Epithelial cell of proximal tubule (primary cell): ENCODE measurements around the gene FOXF2. TPM values are rescaled to one million over a fixed set of nuclear protein-coding genes. Genes with fewer than 3 reads are reported as not detected.

ENCODE experiments used
- DNase-seq: peaks from one replicate; pipeline ENCODE4 v3.0.0-alpha.2; 2011; ENCODE audit warnings: low read depth
- H3K4me3 ChIP-seq: 2 replicates; pipeline ENCODE4 v1.5.1; 2011; ENCODE audit warnings: low read depth, mild to moderate bottlenecking, low read length
- CTCF ChIP-seq: conservative IDR thresholded peaks from 2 replicates; pipeline ENCODE4 v1.5.1; 2012; ENCODE audit warnings: low read depth, mild to moderate bottlenecking, low read length
- total RNA-seq: library from RNA; depleted of rRNA; stranded (reverse); fragments of >200 nt; gene quantifications from 2 replicates; pipeline ENCODE4 v1.2.3, GENCODE V29; 2015

The FOXF2 gene
- total RNA-seq, 1 donor from 2014 or later, result not detected

- TF ChIP-seq CTCF, result no peak
- DNase-seq, result no peak
- no peak overlapping the region for H3K4me3 ChIP-seq
These were observed 15.8 kb downstream of the FOXF2 start for GRCh38 chr6:1405221-1405620.

DNA sequence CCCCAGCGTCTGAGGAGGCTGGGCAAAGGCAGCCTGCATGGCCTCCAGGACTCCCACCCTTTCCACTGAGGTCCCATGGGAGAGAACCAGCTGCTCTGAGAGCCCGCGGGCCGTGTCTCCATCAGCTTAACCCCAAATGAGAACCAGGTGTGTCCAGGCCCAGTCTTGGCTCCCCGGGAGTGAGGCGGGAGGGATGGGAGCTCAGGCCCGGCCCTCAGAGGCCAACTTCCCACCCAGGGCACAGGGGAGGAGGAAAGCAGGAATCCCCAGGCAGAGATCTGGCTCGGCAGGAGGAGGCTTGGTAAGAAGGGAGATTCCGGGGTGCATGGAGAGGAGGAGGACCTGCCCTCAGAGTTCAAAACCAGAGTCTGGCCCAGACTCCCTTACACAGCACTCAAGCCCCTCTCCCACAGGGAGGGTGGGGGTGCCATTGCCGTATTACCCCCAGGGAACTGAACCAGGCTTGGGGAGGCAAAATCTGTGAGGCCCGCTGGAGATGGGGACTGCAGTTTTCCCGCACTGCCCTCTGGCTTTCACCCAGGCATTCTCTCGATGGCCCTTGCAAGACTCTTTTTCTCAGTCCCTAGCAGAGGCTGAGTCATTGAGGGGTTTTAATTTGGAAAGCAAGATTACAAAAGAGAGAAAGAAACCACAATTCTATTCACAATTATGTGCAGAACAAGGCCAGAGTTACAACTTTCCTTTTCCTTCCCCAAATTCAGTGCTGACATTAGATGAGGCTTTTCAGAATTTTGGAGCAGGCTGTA is 17.1 kb downstream of the FOXF2 start:
- DNase-seq, result no peak
- no peak overlapping the region for H3K4me3 ChIP-seq
- no peak for TF ChIP-seq CTCF

DNA sequence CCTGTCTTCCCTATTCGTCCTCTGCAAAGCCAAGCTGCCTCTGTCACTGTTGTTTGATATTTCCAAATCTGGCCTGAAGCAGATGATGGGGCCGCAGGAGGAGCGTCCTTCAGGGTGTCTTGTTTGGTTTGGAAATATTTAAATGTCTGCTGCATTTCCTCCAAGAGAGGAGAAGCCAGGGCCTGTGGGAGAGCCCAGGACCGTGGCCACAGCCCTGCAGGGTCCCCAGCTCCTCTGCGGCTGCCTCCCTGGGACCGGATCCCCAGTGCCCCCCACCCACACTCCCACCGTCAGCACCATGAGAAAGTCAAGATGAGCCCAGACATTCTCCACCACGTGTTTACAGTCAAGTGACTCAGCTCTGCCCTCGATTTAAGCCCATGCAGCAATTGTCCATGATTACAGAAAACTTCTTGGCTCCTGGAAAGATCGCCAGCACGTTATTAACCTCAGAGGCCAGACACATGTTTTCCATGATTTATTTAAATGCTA is 18.2 kb downstream of the FOXF2 start:
- DNase-seq, result no peak
- TF ChIP-seq CTCF, result no peak
- H3K4me3 ChIP-seq, result no peak overlapping the region

- no peak overlapping the region for H3K4me3 ChIP-seq
- no peak for DNase-seq
- TF ChIP-seq CTCF, result no peak
These were observed 20.5 kb downstream of the FOXF2 start for GRCh38 chr6:1409774-1410465.

DNA sequence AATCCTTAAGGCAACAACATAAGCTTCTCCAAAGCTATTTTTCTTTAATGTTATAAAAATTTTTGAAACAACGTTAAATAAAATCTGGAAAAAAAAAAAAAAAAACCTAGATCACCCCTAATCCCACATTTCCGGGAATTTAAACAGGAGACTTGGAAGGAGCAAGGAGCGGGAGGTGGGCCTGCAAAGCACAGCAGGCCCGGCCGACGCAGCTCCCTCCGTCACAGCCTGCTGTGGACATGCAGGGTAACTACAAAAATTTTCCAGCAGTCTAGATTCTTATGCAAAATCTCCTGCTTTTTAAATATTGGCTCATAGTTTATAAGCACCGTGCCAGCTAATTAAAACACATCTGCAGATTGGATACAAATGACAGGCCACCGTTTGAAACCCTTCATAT is 23.5 kb downstream of the FOXF2 start:
- no peak overlapping the region for H3K4me3 ChIP-seq
- DNase-seq, result no peak
- no peak for TF ChIP-seq CTCF

- DNase-seq, result no peak
- no peak for TF ChIP-seq CTCF
- no peak overlapping the region for H3K4me3 ChIP-seq
These were observed 26.2 kb downstream of the FOXF2 start for GRCh38 chr6:1415416-1416063.
